Measurements from ENCODE around the gene MYOZ3.

GRCh38 chr5:150676578-150676977, 15.5 kb downstream of the MYOZ3 start:
- TF ChIP-seq RARB (CRISPR knock-in tag; IDR thresholded peaks at IDR 0.05) (no peak), ISL1 (CRISPR knock-in tag; IDR thresholded peaks at IDR 0.05) (no peak), PATZ1 (CRISPR knock-in tag; IDR thresholded peaks at IDR 0.05; ENCODE audit: borderline replicate concordance) (no peak), ARNTL (CRISPR knock-in tag; IDR thresholded peaks at IDR 0.05; ENCODE audit: borderline replicate concordance, low read depth) (no peak), ZFP30 (CRISPR knock-in tag; IDR thresholded peaks at IDR 0.05) (no peak), ZNF70 (CRISPR knock-in tag; IDR thresholded peaks at IDR 0.05) (no peak), ZC3H10 (CRISPR knock-in tag; IDR thresholded peaks at IDR 0.05) (no peak), ESRRG (CRISPR knock-in tag; IDR thresholded peaks at IDR 0.05) (no peak), PPARA (CRISPR knock-in tag; IDR thresholded peaks at IDR 0.05; ENCODE audit: borderline replicate concordance) (no peak), BACH2 (CRISPR knock-in tag; IDR thresholded peaks at IDR 0.05; ENCODE audit: borderline replicate concordance) (no peak), ZNF565 (CRISPR knock-in tag; conservative IDR thresholded peaks at IDR 0.05; ENCODE audit: low read depth) (no peak), ZNF8 (CRISPR knock-in tag; IDR thresholded peaks at IDR 0.05) (no peak), TSHZ2 (CRISPR knock-in tag; IDR thresholded peaks at IDR 0.05) (no peak), CSRNP3 (CRISPR knock-in tag; IDR thresholded peaks at IDR 0.05) (no peak)

All from SK-N-SH treated with all-trans-retinoic acid at 6 μM for 48 hours (cell line).